Measurements from ENCODE around the gene AKAP13. TPM values are rescaled to one million over a fixed set of nuclear protein-coding genes. Genes with fewer than 3 reads are reported as not detected.

AKAP13 gene
- total RNA-seq, 4 donors from 2014 or later = 128 to 460 (median 243) TPM

GRCh38 chr15:85595804-85596536 is 215.6 kb downstream of the AKAP13 start:
- intact Hi-C loops (cut with DNase I; ENCODE audit: low total_unique reads) = no loop called here
- Histone ChIP-seq H3K36me3 (no peaks in the 10 kb centered on the region), H3K9me3 (no peaks in the 10 kb centered on the region), H3K27ac (no peak overlapping the region), H3K4me1 (peaks cover 4 to 5% of the 10 kb centered on the region in 2 donors), H3K4me3 (no peak overlapping the region), H3K27me3 (no peaks in the 10 kb centered on the region)
- no peak for TF ChIP-seq POLR2A (IDR thresholded peaks at IDR 0.05)
- no peak for TF ChIP-seq CTCF (IDR thresholded peaks at IDR 0.05)
- DNase-seq = no peak

DNA sequence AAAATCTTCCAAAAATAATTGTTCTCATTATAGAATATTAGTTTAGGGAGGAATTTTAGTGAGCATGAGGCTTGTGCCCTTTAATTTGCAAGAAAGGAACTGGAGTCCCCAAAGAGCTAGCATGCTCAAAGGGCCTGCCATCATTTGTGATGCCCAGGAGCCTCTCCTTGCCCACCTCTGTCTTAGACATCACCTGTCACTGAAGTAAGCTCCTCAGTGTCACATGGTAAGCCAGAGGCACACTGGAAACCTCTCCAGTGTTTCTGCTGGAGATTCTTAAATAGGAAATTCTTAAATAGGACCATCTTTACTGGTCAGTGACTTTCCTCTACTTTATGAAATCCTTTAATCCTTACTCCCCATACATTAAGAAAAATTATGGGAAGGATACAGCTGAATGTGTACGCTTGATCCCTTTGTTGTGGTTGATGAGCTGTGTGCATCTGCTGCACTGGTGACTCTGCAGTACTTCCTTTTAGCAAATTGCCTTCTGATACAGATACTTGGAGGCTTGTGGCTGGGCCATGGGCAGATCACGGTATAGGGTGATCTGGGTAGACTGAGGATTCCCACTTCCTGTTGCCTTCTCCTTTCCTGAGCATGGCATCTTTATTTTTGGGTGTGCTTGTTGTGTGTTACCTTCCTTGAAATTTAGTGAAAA is 216.9 kb downstream of the AKAP13 start:
- Histone ChIP-seq H3K36me3 (no peaks in the 10 kb centered on the region), H3K9me3 (no peaks in the 10 kb centered on the region), H3K27ac (peak overlapping the region in 1 of 2 donors; percentile 66), H3K27me3 (no peaks in the 10 kb centered on the region), H3K4me3 (no peak overlapping the region), H3K4me1 (peaks cover 3 to 4% of the 10 kb centered on the region in 2 donors)
- no peak for DNase-seq
- no peak for TF ChIP-seq POLR2A (IDR thresholded peaks at IDR 0.05)
- intact Hi-C loops (cut with DNase I; ENCODE audit: low total_unique reads) = no loop called here

- intact Hi-C loops (cut with DNase I; ENCODE audit: low total_unique reads) = no loop called here
- no peaks in the 10 kb centered on the region for H3K27me3 ChIP-seq
- DNase-seq = no peak
- H3K27ac ChIP-seq = peak overlapping the region; percentile 28 to 66
- H3K9me3 ChIP-seq = no peaks in the 10 kb centered on the region
- TF ChIP-seq POLR2A (IDR thresholded peaks at IDR 0.05) (no peak), CTCF (IDR thresholded peaks at IDR 0.05) (no peak)
- H3K36me3 ChIP-seq = no peaks in the 10 kb centered on the region
- H3K4me3 ChIP-seq = no peak overlapping the region
- peaks cover 0 to 4% of the 10 kb centered on the region in 2 donors for H3K4me1 ChIP-seq
Measured at GRCh38 chr15:85598219-85598618, 217.8 kb downstream of the AKAP13 start.

GRCh38 chr15:85598718-85599398 is 218.5 kb downstream of the AKAP13 start:
- no peak for DNase-seq
- Histone ChIP-seq H3K9me3 (no peaks in the 10 kb centered on the region), H3K4me3 (no peak overlapping the region), H3K36me3 (no peaks in the 10 kb centered on the region), H3K4me1 (peaks cover 0 to 4% of the 10 kb centered on the region in 2 donors), H3K27me3 (no peaks in the 10 kb centered on the region), H3K27ac (peak overlapping the region; percentile 28 to 66)
- intact Hi-C loops (cut with DNase I; ENCODE audit: low total_unique reads) = no loop called here
- TF ChIP-seq CTCF (IDR thresholded peaks at IDR 0.05) (no peak), POLR2A (IDR thresholded peaks at IDR 0.05) (no peak)

DNA sequence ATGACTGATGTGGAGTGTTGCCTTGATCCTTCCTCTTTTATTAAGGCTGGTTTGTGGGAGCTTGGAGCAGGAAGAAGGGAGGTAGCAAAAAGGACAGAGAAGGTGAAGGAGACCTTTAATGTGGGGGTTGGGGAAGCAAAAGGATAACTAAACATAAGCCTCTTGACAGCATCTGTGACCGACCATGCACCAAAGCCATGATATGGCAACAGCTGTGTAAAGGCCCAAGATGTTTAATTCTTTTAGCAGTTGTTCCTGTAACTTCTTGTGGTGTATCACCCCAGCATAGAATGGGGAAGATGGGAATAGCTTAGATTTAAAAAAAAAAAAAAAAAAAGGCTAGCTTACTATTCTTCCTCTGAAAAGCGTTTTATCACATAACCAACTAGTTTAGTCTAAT is 219.6 kb downstream of the AKAP13 start:
- intact Hi-C loops (cut with DNase I; ENCODE audit: low total_unique reads) = no loop called here
- TF ChIP-seq POLR2A (IDR thresholded peaks at IDR 0.05) (no peak), CTCF (IDR thresholded peaks at IDR 0.05) (no peak)
- H3K4me1 ChIP-seq = peaks cover 0 to 4% of the 10 kb centered on the region in 2 donors

More for the DNA sequence above, 219.6 kb downstream of the AKAP13 start:
- Histone ChIP-seq H3K27ac (peak overlapping the region; percentile 28 to 66), H3K27me3 (no peaks in the 10 kb centered on the region), H3K4me3 (no peak overlapping the region), H3K9me3 (no peaks in the 10 kb centered on the region), H3K36me3 (no peaks in the 10 kb centered on the region)
- DNase-seq = no peak

Data from uterus (tissue), 4 donors.